LNCAP (cell line): ENCODE measurements around the gene RBM6.

ENCODE experiments used
- CTCF ChIP-seq: fragments of 450-650 bp; IDR thresholded peaks from 2 replicates; pipeline ENCODE4 v1.5.1; 2017; ENCODE audit warnings: mild to moderate bottlenecking

The RBM6 gene

GRCh38 chr3:50095352-50095998 is 155.5 kb downstream of the RBM6 start:
- TF ChIP-seq CTCF = no peak

- no peak for TF ChIP-seq CTCF
Measured at GRCh38 chr3:50100386-50100785, 160.4 kb downstream of the RBM6 start.

- TF ChIP-seq CTCF = no peak
Measured at GRCh38 chr3:50100956-50101845, 161.3 kb downstream of the RBM6 start.

- TF ChIP-seq CTCF = no peak
Measured at GRCh38 chr3:50102558-50102957, 162.6 kb downstream of the RBM6 start.

- TF ChIP-seq CTCF = no peak
Measured at GRCh38 chr3:50111757-50112156, 171.8 kb downstream of the RBM6 start.

GRCh38 chr3:50112462-50112861 is 172.5 kb downstream of the RBM6 start:
- no peak for TF ChIP-seq CTCF

- TF ChIP-seq CTCF = no peak
Measured at GRCh38 chr3:50117120-50117519, 177.2 kb downstream of the RBM6 start.
